GM21447 (cell line): ENCODE data around the gene NMRK1.

ENCODE experiments used
- ATAC-seq: cut with Tn5 transposase; IDR thresholded peaks from one replicate; pipeline ENCODE4 v1.9.1; 2021; ENCODE audit not compliant: unreplicated experiment

Gene NMRK1

GRCh38 chr9:75063556-75064305 lies 24.2 kb downstream of the NMRK1 start:
- no peak for ATAC-seq

DNA sequence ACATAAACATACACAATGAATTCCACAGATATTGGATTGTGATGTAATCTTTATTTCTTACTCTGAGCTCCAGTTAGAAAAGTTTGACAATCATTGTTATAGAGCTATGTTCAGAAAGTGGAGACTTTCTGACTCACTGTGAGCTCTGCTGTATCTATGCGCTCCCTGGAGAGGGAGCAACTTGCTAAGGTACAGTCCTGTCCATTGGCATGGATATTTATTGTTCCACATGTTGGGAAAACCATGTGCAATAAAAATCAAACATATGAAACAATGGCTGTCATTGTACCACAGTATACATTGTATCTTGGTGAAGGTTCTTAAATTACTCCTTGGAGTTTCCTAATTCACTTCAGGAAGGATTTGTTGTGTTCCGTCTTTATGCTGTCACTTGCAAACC lies 26.8 kb downstream of the NMRK1 start:
- no peak for ATAC-seq

GRCh38 chr9:75054368-75055001 lies 33.5 kb downstream of the NMRK1 start:
- ATAC-seq: no peak

DNA sequence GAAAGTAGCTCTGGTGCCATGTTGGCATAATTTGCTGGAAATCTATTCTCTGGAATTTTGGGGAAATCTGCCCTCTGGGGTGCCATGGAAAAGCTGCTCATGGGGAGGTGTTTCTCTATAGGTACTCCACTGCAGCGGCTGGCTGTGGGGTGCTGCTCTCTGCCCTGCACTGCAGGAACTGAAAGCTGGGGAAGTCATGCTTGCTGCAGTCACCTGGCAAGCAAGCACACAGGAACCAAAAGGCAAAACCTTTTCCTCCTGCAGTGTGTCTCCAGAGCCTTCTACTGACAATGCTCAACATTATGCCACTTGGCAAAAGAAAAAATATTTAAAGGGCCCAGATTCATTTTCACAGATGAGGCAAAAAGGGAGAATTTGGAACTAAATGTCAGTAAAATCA lies 34.1 kb downstream of the NMRK1 start:
- peak; percentile 79 for ATAC-seq

DNA sequence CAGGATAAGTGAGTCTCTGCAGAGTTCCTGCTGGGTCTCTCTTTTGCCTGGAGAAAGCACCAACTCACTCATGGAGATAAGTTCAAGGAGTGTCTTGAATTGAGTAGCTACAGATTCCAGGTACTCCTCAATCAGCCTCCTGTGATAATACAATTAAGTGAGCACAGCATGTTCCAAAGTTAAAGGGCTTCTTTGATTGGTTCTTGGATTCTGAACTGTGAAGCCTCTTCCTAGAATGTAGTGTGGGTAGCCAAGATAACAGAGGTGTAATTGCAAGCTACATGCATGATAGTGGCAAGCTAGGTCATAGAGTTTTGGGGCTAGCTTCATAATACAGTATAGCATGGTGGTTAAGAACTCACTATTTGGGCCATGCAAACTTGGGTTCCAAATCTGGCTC lies 36.7 kb downstream of the NMRK1 start:
- no peak for ATAC-seq

DNA sequence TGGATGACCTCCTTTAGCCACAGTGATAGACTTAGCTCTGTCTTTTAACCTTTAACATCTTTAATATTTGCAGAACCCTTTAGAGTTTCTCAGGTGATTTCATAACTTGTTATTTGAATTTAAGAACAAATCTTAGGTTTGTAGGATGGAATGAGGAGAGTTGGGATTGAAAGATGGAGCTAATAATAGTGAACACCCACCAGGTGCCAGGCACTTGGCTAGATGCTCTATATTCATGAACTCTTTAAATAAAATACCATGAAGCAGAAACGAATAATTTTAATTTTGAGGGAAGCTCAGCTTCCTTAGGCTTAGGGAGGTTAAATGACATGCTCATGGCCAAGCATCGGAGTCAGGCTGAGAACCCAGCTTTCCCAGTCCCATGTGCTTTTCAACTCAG lies 40.4 kb downstream of the NMRK1 start:
- no peak for ATAC-seq

- ATAC-seq: no peak
Observed at GRCh38 chr9:75046725-75047345, 41.1 kb downstream of the NMRK1 start.

GRCh38 chr9:75041041-75041440 lies 46.9 kb downstream of the NMRK1 start:
- ATAC-seq: no peak

DNA sequence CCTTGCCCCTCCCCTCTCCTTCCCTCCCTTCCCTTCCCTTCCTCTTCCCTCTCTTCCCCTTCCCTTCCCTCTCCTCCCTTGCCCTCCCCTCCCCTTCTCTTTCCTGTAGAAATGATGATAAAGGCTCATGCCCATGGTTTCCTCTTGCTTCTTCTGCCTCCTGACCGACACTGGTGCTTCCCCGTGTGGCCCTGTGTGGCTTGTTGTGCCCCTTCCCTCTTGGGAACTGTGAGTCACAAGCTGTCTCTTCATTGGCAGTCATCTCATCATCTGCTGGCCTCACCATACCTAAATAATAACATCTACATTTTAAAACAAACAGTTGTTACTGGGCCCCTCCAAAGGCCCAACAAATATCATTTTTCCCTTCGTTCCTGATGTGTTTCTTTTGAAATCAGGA lies 48.2 kb downstream of the NMRK1 start:
- peak; percentile 55 for ATAC-seq

- no peak for ATAC-seq
Observed at GRCh38 chr9:75039009-75039408, 48.9 kb downstream of the NMRK1 start.

DNA sequence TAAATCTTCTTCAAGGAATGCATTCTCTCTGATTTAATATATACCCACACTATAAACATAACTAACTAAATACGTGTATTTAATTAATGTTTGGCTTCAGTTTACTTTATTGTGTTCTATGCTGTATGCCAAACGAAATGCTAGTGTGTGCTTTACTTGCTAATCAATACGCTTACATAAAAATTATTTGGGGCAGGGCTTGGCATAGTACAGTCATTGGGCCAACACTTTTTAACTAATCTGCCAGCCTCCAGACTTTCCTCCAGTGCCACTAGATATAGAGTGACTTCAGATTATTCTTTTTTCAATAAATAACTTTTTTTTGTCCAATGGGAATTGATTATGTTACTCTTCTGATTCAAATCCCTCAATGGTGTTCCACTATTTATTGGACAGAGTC lies 51.2 kb downstream of the NMRK1 start:
- no peak for ATAC-seq

DNA sequence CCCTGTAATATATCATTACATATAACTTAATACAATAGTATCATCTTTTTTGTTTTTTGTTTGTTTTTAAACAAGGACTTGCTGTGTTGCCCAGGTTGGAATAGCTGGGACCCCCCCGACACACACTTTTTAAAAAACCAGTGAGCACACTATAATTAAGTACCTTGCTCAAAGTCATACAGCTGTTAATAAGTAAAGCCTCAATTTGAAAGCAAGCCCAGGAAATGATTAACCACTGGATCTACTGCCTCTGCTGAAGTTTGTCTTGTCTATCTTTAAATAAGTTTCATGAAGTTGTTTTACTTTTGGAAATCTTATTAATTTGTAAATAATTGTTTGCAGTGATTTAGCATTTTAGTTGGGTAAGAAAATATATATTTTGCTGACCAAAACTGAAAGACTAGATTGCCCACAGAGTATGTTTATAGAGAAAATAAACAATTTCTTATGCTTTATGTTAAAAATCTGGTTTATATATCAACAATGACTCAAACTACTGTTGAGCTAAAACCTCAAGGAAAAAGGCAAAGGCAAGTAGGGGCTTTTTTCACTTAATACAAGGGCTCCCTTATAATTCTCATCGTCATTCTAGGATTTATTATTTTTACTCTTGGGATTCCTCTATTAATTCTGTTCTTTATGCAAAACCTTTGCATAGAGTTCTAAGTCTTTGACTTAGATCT lies 54.0 kb downstream of the NMRK1 start:
- ATAC-seq: peak; percentile 79

GRCh38 chr9:75027187-75028107 lies 60.5 kb downstream of the NMRK1 start:
- peak; percentile 42 for ATAC-seq

DNA sequence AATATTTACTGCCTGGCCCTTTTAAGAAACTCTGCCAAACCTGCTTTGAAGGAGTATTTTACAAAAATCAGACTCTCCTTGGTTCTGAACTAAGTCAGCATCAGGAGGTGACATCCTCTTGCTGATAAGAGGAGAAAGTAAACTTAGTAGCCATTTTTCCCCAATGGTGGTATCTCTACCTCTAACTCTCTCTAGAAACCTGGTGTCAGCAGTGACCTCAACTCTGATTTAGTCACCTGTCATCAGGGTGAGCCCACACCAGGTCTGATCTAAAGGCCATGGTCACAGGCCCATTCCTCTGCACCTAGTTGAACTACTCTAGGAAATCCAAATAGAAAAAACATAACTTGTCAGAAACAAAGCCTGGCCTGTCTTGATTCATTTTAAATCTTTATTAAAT lies 64.1 kb downstream of the NMRK1 start:
- ATAC-seq: no peak

GRCh38 chr9:75019654-75020053 lies 68.3 kb downstream of the NMRK1 start:
- ATAC-seq: no peak

DNA sequence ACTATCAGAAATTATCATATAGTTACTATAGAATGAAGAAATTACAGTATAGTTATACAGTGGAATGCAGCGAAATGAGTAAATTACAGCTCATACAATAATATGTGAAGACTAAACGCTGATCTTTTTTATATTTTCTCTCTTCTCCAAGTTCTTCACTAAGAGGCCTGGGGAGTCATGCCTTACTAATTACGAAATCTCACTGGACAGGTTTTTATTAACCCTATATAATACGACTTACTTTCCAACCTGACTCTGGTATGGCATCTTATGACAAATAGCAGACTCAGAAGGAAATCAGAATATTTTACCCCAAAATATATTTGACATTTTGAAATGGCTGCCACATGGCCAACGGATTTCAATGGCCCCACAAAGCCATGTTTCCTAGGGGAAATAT lies 68.9 kb downstream of the NMRK1 start:
- no peak for ATAC-seq

GRCh38 chr9:75017378-75017777 lies 70.6 kb downstream of the NMRK1 start:
- no peak for ATAC-seq

DNA sequence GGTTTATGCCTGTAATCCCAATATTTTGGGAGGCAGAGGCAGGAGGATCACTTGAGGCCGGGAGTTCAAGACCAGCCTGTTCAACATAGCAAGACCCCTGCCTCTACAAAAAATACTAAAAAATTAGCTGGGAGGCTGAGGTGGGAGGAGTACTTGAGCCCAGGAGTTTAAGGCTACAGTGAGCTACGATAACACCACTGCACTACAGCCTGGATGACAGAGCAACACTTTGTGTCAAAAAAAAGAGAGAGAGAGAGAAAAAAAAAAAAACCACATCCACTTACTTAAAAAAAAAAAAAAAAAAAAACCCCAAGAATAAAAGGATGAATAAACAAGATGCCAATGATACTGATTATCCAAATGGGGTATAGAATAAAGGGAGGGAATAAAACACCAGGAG lies 74.2 kb downstream of the NMRK1 start:
- ATAC-seq: no peak
